K562 (cell line): ENCODE results near the gene XKR7. TPM values are rescaled to one million over a fixed set of nuclear protein-coding genes. Genes with fewer than 3 reads are reported as not detected.

Experiments used
- BCOR ChIP-seq: fragments of 450-650 bp; IDR thresholded peaks from 2 replicates; pipeline ENCODE4 v1.6.1; 2016
- CBX2 ChIP-seq: fragments of 200-600 bp; sonication (generic); IDR thresholded peaks from one replicate; pipeline ENCODE4 v1.6.1; 2012; ENCODE audit warnings: mild to moderate bottlenecking, low read length, inconsistent platforms; ENCODE audit not compliant: insufficient read depth, poor library complexity, severe bottlenecking
- CBX8 ChIP-seq: fragments of 200-600 bp; sonication (generic); IDR thresholded peaks from 2 replicates; pipeline ENCODE4 v1.6.1; 2012; ENCODE audit warnings: borderline replicate concordance, mixed run types, low read depth, mild to moderate bottlenecking, moderate library complexity, mixed read lengths, low read length, control low read depth, inconsistent platforms; ENCODE audit not compliant: poor library complexity, severe bottlenecking; ENCODE audit errors: extremely low read depth
- CTBP1 ChIP-seq: fragments of 450-650 bp; IDR thresholded peaks from 2 replicates; pipeline ENCODE4 v1.6.1; 2016; ENCODE audit warnings: borderline replicate concordance
- FOXO4 ChIP-seq: fragments of 450-650 bp; formaldehyde crosslinking; IDR thresholded peaks from 2 replicates; pipeline ENCODE4 v1.4.0; 2020; ENCODE audit warnings: mild to moderate bottlenecking, moderate library complexity
- HDAC2 ChIP-seq: fragments of 450-650 bp; IDR thresholded peaks from 2 replicates; pipeline ENCODE4 v1.6.1; 2016; ENCODE audit warnings: mild to moderate bottlenecking
- HNRNPL ChIP-seq: fragments of 200-400 bp; formaldehyde crosslinking; IDR thresholded peaks from 2 replicates; pipeline ENCODE4 v1.6.1; 2017; ENCODE audit warnings: low read depth, mild to moderate bottlenecking, low read length
- MAZ ChIP-seq, 2 experiments: fragments of 450-650 bp in 1 of 2; sonication (generic) in 1 of 2; formaldehyde crosslinking; IDR thresholded peaks in 1 of 2; conservative IDR thresholded peaks in 1 of 2; 2 replicates each; pipeline versions ENCODE4 v1.4.0 to v1.5.0; 2020; ENCODE audit warnings: mild to moderate bottlenecking in 1 of 2, missing genetic modification reagents in 1 of 2
- MCM7 ChIP-seq, 2 experiments: fragments of 450-650 bp; IDR thresholded peaks; 2 replicates each; pipeline ENCODE4 v1.6.1; 2016 to 2018
- MIER1 ChIP-seq: fragments of 450-650 bp; IDR thresholded peaks from 2 replicates; pipeline ENCODE4 v1.6.1; 2016; ENCODE audit warnings: antibody characterized with exemption, mild to moderate bottlenecking, low read depth
- NFYB ChIP-seq: IDR thresholded peaks from 2 replicates; pipeline ENCODE4 v1.6.1; 2011; ENCODE audit warnings: mild to moderate bottlenecking, moderate library complexity; ENCODE audit not compliant: insufficient read length; ENCODE audit errors: extremely low read depth
- NR2F6 ChIP-seq: fragments of 450-650 bp; formaldehyde crosslinking; IDR thresholded peaks from 2 replicates; pipeline ENCODE4 v1.4.0; 2020; ENCODE audit warnings: mild to moderate bottlenecking
- RBM25 ChIP-seq: fragments of 200-400 bp; formaldehyde crosslinking; IDR thresholded peaks from 2 replicates; pipeline ENCODE4 v1.6.1; 2018; ENCODE audit warnings: low read length, low read depth, moderate library complexity; ENCODE audit not compliant: severe bottlenecking
- RCOR1 ChIP-seq, 2 experiments: IDR thresholded peaks; 2 replicates each; pipeline ENCODE4 v1.6.1; 2012; ENCODE audit warnings: low read depth in 2 of 2, low read length in 2 of 2, borderline replicate concordance in 1 of 2, improper control_type of control experiment in 1 of 2
- SREBF2 ChIP-seq: sonication (generic); formaldehyde crosslinking; IDR thresholded peaks from 2 replicates; pipeline ENCODE4 v1.4.0; 2020; ENCODE audit warnings: mild to moderate bottlenecking, missing genetic modification reagents
- TAF9B ChIP-seq: fragments of 450-650 bp; IDR thresholded peaks from 2 replicates; pipeline ENCODE4 v1.6.1; 2018; ENCODE audit warnings: mild to moderate bottlenecking; ENCODE audit not compliant: partially characterized antibody
- TCF3 ChIP-seq: sonication (generic); formaldehyde crosslinking; IDR thresholded peaks from 2 replicates; pipeline ENCODE4 v1.4.0; 2020; ENCODE audit warnings: mild to moderate bottlenecking, missing genetic modification reagents
- TRIM24 ChIP-seq, 2 experiments: fragments of 450-650 bp; IDR thresholded peaks; 2 replicates each; pipeline ENCODE4 v1.6.1; 2016
- ZFX ChIP-seq: sonication (generic); formaldehyde crosslinking; IDR thresholded peaks from 2 replicates; pipeline ENCODE4 v1.8.0; 2022; ENCODE audit warnings: mild to moderate bottlenecking, missing genetic modification reagents, moderate library complexity
- ZNF395 ChIP-seq: fragments of 200-800 bp; sonication (Bioruptor generic); IDR thresholded peaks from 2 replicates; pipeline ENCODE4 v1.6.1; 2017; ENCODE audit warnings: missing genetic modification characterization, missing compliant biosample characterization
- ZNF41 ChIP-seq: fragments of 250-450 bp; sonication (Bioruptor Pico); conservative IDR thresholded peaks from 2 replicates; pipeline ENCODE4 v1.4.0; 2020; ENCODE audit warnings: mild to moderate bottlenecking
- polyA plus RNA-seq, 8 experiments: library from polyadenylated mRNA; depleted of rRNA in 4 of 8; stranded (reverse) in 5 of 8; unstranded in 3 of 8; fragments of >200 nt; fragmentation: Nextera tagmentation in 2 of 8; fragmentation: Illumina TruSeq in 1 of 8; extraction: Ambion mirVana in 2 of 8; extraction: Trizol in 1 of 8; gene quantifications; 2 replicates each; pipeline versions ENCODE4 v1.2.1 to v1.2.3, GENCODE V29; 2011 to 2014; ENCODE audit warnings: inconsistent platforms in 1 of 8, missing spikeins in 1 of 8
- total RNA-seq, 7 experiments: library from RNA; depleted of rRNA in 6 of 7; stranded (reverse); fragments of >200 nt in 6 of 7; fragmentation: Illumina TruSeq in 2 of 7; extraction: Trizol in 2 of 7; gene quantifications; 2 replicates each; pipeline versions ENCODE4 v1.2.1 to v1.2.3, GENCODE V29; 2011 to 2021; ENCODE audit warnings: low replicate concordance in 1 of 7
- TF ChIP-seq, protein P1 (sequence below), 2 experiments: fragments of 450-650 bp in 1 of 2; sonication (generic) in 1 of 2; formaldehyde crosslinking; conservative IDR thresholded peaks; 2 replicates each; pipeline versions ENCODE4 v1.4.0 to v1.8.1; 2020 to 2022; ENCODE audit warnings: mild to moderate bottlenecking in 1 of 2, missing genetic modification reagents in 1 of 2
- TF ChIP-seq, protein P2 (sequence below): fragments of 450-650 bp; formaldehyde crosslinking; conservative IDR thresholded peaks from 2 replicates; pipeline ENCODE4 v1.4.0; 2022; ENCODE audit warnings: mild to moderate bottlenecking, missing genetic modification characterization

XKR7 gene
- total and polyA plus RNA-seq, 9 of the 15 experiments (the other 6 are each of a cell fraction or from before 2014, with no cell fraction given), result 0.02 TPM; not detected in 8

DNA sequence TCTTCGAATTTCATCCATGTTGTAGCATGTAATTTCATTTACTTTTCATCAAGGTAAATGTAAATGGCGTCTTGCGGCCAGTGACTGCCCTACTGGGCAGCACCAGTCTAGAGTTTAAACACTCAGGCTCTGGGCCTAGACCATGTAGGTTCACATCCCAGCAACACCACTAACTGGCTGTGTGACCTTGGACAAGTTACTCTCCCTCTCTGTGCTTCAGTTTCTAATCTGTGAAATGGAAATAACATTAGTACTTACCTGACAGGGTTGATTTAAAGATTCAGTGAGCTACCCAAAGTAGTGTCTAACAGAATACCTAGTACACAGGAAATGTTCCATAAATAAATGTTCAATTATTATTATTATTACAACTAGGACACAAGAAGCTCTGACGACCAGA lies 45.4 kb upstream of the XKR7 start (continued):
- TF ChIP-seq RBM25 (peak; percentile 82), ZNF41 (CRISPR knock-in tag) (no peak), TRIM24 (IDR thresholded peaks at IDR 0.05) (no peak), NR2F6 (CRISPR knock-in tag) (no peak), BCOR (peak; percentile 67), HNRNPL (no peak), ZFX (CRISPR knock-in tag) (no peak), NFYB (no peak), MAZ (CRISPR knock-in tag; conservative IDR thresholded peaks at IDR 0.05 in 1 of 2, IDR thresholded peaks at IDR 0.05 in 1 of 2) (no peak), FOXO4 (CRISPR knock-in tag) (no peak), CBX8 (no peak), TAF9B (no peak), MIER1 (no peak), RCOR1 (IDR thresholded peaks at IDR 0.05; ENCODE audit: borderline replicate concordance in 1 of 2, low read depth in 2 of 2, low read length in 2 of 2) (0 out of 4 replicates have a peak, but pooled peaks of 1 of the 2 experiments have one; percentile 12), SREBF2 (CRISPR knock-in tag) (no peak), MCM7 (IDR thresholded peaks at IDR 0.05) (no peak), HDAC2 (0 out of 2 replicates have a peak, but pooled peaks have one; percentile 16), CTBP1 (no peak), ZNF395 (CRISPR knock-in tag) (no peak), CBX2 (no peak), TCF3 (CRISPR knock-in tag) (no peak)
- TF ChIP-seq, protein P1, sequence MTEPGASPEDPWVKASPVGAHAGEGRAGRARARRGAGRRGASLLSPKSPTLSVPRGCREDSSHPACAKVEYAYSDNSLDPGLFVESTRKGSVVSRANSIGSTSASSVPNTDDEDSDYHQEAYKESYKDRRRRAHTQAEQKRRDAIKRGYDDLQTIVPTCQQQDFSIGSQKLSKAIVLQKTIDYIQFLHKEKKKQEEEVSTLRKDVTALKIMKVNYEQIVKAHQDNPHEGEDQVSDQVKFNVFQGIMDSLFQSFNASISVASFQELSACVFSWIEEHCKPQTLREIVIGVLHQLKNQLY (CRISPR knock-in tag; conservative IDR thresholded peaks at IDR 0.05), result no peak
- TF ChIP-seq, protein P2, sequence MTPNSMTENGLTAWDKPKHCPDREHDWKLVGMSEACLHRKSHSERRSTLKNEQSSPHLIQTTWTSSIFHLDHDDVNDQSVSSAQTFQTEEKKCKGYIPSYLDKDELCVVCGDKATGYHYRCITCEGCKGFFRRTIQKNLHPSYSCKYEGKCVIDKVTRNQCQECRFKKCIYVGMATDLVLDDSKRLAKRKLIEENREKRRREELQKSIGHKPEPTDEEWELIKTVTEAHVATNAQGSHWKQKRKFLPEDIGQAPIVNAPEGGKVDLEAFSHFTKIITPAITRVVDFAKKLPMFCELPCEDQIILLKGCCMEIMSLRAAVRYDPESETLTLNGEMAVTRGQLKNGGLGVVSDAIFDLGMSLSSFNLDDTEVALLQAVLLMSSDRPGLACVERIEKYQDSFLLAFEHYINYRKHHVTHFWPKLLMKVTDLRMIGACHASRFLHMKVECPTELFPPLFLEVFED (CRISPR knock-in tag), result no peak
- TF ChIP-seq, all 486 proteins: peak for 5
